GM12878 (cell line): ENCODE data around the gene CNNM3.

Experiments used
- CEBPB ChIP-seq, 2 experiments: fragments of 150-350 bp in 1 of 2; IDR thresholded peaks; 2 replicates each; pipeline ENCODE4 v1.6.1; 2012 to 2014; ENCODE audit warnings: low read depth in 2 of 2, low read length in 2 of 2, borderline replicate concordance in 1 of 2, inconsistent platforms in 1 of 2
- CEBPZ ChIP-seq: fragments of 150-350 bp; IDR thresholded peaks from 2 replicates; pipeline ENCODE4 v1.6.1; 2016; ENCODE audit warnings: low read depth, low read length
- CHD2 ChIP-seq: IDR thresholded peaks from 2 replicates; pipeline ENCODE4 v1.6.1; 2011; ENCODE audit warnings: low read depth, low read length, improper control_type of control experiment, borderline replicate concordance
- CTCF ChIP-seq, 3 experiments: IDR thresholded peaks in 2 of 3; conservative IDR thresholded peaks in 1 of 3; 2 replicates each; pipeline ENCODE4 v1.5.1; 2011; ENCODE audit warnings: low read depth in 3 of 3, low read length in 3 of 3, mild to moderate bottlenecking in 3 of 3, control low read depth in 2 of 3, moderate library complexity in 2 of 3, inconsistent platforms in 1 of 3, mixed read lengths in 1 of 3; ENCODE audit not compliant: control insufficient read depth in 2 of 3, insufficient read depth in 1 of 3; ENCODE audit errors: extremely low read depth in 1 of 3
- EP300 ChIP-seq, 2 experiments: fragments of 150-350 bp in 1 of 2; IDR thresholded peaks; 2 replicates each; pipeline ENCODE4 v1.6.1; 2011 to 2012; ENCODE audit warnings: low read depth in 2 of 2, low read length in 2 of 2, borderline replicate concordance in 1 of 2, improper control_type of control experiment in 1 of 2, inconsistent platforms in 1 of 2; ENCODE audit not compliant: control insufficient read depth in 1 of 2
- LARP7 ChIP-seq: fragments of 450-650 bp; IDR thresholded peaks from 2 replicates; pipeline ENCODE4 v1.6.1; 2017; ENCODE audit warnings: mild to moderate bottlenecking
- PBX3 ChIP-seq: IDR thresholded peaks from 2 replicates; pipeline ENCODE4 v1.6.1; 2011; ENCODE audit warnings: mild to moderate bottlenecking, low read depth, low read length, moderate library complexity; ENCODE audit not compliant: insufficient replicate concordance
- POLR2A ChIP-seq: IDR thresholded peaks from 2 replicates; pipeline ENCODE4 v1.6.1; 2011; ENCODE audit warnings: low read depth, mild to moderate bottlenecking, low read length
- POLR2AphosphoS5 ChIP-seq: IDR thresholded peaks from 2 replicates; pipeline ENCODE4 v1.6.1; 2011; ENCODE audit warnings: mild to moderate bottlenecking, low read length, inconsistent platforms
- SP1 ChIP-seq: IDR thresholded peaks from one replicate; pipeline ENCODE4 v1.6.1; 2011; ENCODE audit warnings: low read depth, low read length
- ZBTB11 ChIP-seq: fragments of 450-650 bp; formaldehyde crosslinking; IDR thresholded peaks from 2 replicates; pipeline ENCODE4 v1.5.0; 2022; ENCODE audit warnings: mild to moderate bottlenecking, missing genetic modification characterization
- ZNF687 ChIP-seq: fragments of 450-650 bp; IDR thresholded peaks from 2 replicates; pipeline ENCODE4 v1.6.1; 2017; ENCODE audit warnings: mild to moderate bottlenecking, moderate library complexity

GRCh38 chr2:96807127-96807471, 9.0 kb upstream of the CNNM3 start:
- TF ChIP-seq CTCF (IDR thresholded peaks at IDR 0.05 in 2 of 3, conservative IDR thresholded peaks at IDR 0.05 in 1 of 3; ENCODE audit: control insufficient read depth in 2 of 3, extremely low read depth in 1 of 3, insufficient read depth in 1 of 3, low read depth in 3 of 3, low read length in 3 of 3) (no peak), PBX3 (no peak), CEBPB (IDR thresholded peaks at IDR 0.05; ENCODE audit: borderline replicate concordance in 1 of 2, low read depth in 2 of 2, low read length in 2 of 2) (no peak), CHD2 (no peak), SP1 (no peak), ZNF687 (no peak), POLR2AphosphoS5 (no peak), ZBTB11 (no peak), EP300 (IDR thresholded peaks at IDR 0.05; ENCODE audit: borderline replicate concordance in 1 of 2, control insufficient read depth in 1 of 2, low read depth in 2 of 2, low read length in 2 of 2) (no peak), POLR2A (no peak), LARP7 (no peak), CEBPZ (no peak)
